Measurements from ENCODE around the gene WDR11.

WDR11 gene

GRCh38 chr10:120926611-120927010 lies 75.4 kb downstream of the WDR11 start:
- Histone ChIP-seq H3K4me3 (ENCODE audit: extremely low read depth, insufficient read depth, low read length, poor library complexity, severe bottlenecking) (no peak overlapping the region), H3K4me1 (ENCODE audit: control insufficient read depth, insufficient read depth, low read length, poor library complexity, severe bottlenecking) (no peaks in the 10 kb centered on the region), H3K9me3 (ENCODE audit: control insufficient read depth, low read length) (no peaks in the 10 kb centered on the region), H3K27ac (ENCODE audit: low read depth, low read length, severe bottlenecking) (no peak overlapping the region), H3K36me3 (ENCODE audit: control insufficient read depth, insufficient read depth, low read length) (no peaks in the 10 kb centered on the region)
- WGBS, 2 experiments (ENCODE audit: insufficient coverage in 2 of 2), result 82 to 83% methylated on average over 5 to 6 of the region's 6 CpGs

GRCh38 chr10:120927352-120927751 lies 76.2 kb downstream of the WDR11 start:
- H3K4me1 ChIP-seq (ENCODE audit: control insufficient read depth, insufficient read depth, low read length, poor library complexity, severe bottlenecking), result no peaks in the 10 kb centered on the region
- no peaks in the 10 kb centered on the region for H3K36me3 ChIP-seq (ENCODE audit: control insufficient read depth, insufficient read depth, low read length)
- WGBS, 2 experiments (ENCODE audit: insufficient coverage in 2 of 2), result 90% methylated on average over 3 to 4 of the region's 4 CpGs
- H3K27ac ChIP-seq (ENCODE audit: low read depth, low read length, severe bottlenecking), result no peak overlapping the region
- no peak overlapping the region for H3K4me3 ChIP-seq (ENCODE audit: extremely low read depth, insufficient read depth, low read length, poor library complexity, severe bottlenecking)
- H3K9me3 ChIP-seq (ENCODE audit: control insufficient read depth, low read length), result no peaks in the 10 kb centered on the region

- 91 to 94% methylated on average over 4 to 7 of the region's 7 CpGs for WGBS, 2 experiments (ENCODE audit: insufficient coverage in 2 of 2)
- Histone ChIP-seq H3K4me3 (ENCODE audit: extremely low read depth, insufficient read depth, low read length, poor library complexity, severe bottlenecking) (no peak overlapping the region), H3K36me3 (ENCODE audit: control insufficient read depth, insufficient read depth, low read length) (no peaks in the 10 kb centered on the region), H3K4me1 (ENCODE audit: control insufficient read depth, insufficient read depth, low read length, poor library complexity, severe bottlenecking) (no peaks in the 10 kb centered on the region), H3K27ac (ENCODE audit: low read depth, low read length, severe bottlenecking) (no peak overlapping the region), H3K9me3 (ENCODE audit: control insufficient read depth, low read length) (no peaks in the 10 kb centered on the region)
Observed at GRCh38 chr10:120929166-120929565, 78.0 kb downstream of the WDR11 start.

- H3K9me3 ChIP-seq (ENCODE audit: control insufficient read depth, low read length), result no peaks in the 10 kb centered on the region
- no peak overlapping the region for H3K4me3 ChIP-seq (ENCODE audit: extremely low read depth, insufficient read depth, low read length, poor library complexity, severe bottlenecking)
- WGBS, 2 experiments (ENCODE audit: insufficient coverage in 2 of 2), result 92% methylated on average over 3 of the region's 3 CpGs
- H3K4me1 ChIP-seq (ENCODE audit: control insufficient read depth, insufficient read depth, low read length, poor library complexity, severe bottlenecking), result no peaks in the 10 kb centered on the region
- H3K27ac ChIP-seq (ENCODE audit: low read depth, low read length, severe bottlenecking), result no peak overlapping the region
- H3K36me3 ChIP-seq (ENCODE audit: control insufficient read depth, insufficient read depth, low read length), result no peaks in the 10 kb centered on the region
Observed at GRCh38 chr10:120931423-120931822, 80.3 kb downstream of the WDR11 start.

- Histone ChIP-seq H3K4me1 (ENCODE audit: control insufficient read depth, insufficient read depth, low read length, poor library complexity, severe bottlenecking) (no peaks in the 10 kb centered on the region), H3K4me3 (ENCODE audit: extremely low read depth, insufficient read depth, low read length, poor library complexity, severe bottlenecking) (no peak overlapping the region), H3K36me3 (ENCODE audit: control insufficient read depth, insufficient read depth, low read length) (no peaks in the 10 kb centered on the region), H3K9me3 (ENCODE audit: control insufficient read depth, low read length) (no peaks in the 10 kb centered on the region), H3K27ac (ENCODE audit: low read depth, low read length, severe bottlenecking) (no peak overlapping the region)
- 84 to 87% methylated on average over 2 to 3 of the region's 4 CpGs for WGBS, 2 experiments (ENCODE audit: insufficient coverage in 2 of 2)
Observed at GRCh38 chr10:120931999-120932398, 80.8 kb downstream of the WDR11 start.

- no peaks in the 10 kb centered on the region for H3K4me1 ChIP-seq (ENCODE audit: control insufficient read depth, insufficient read depth, low read length, poor library complexity, severe bottlenecking)
- H3K9me3 ChIP-seq (ENCODE audit: control insufficient read depth, low read length), result no peaks in the 10 kb centered on the region
- H3K4me3 ChIP-seq (ENCODE audit: extremely low read depth, insufficient read depth, low read length, poor library complexity, severe bottlenecking), result no peak overlapping the region
- 88 to 93% methylated on average over 3 to 4 of the region's 5 CpGs for WGBS, 2 experiments (ENCODE audit: insufficient coverage in 2 of 2)
- no peaks in the 10 kb centered on the region for H3K36me3 ChIP-seq (ENCODE audit: control insufficient read depth, insufficient read depth, low read length)
- no peak overlapping the region for H3K27ac ChIP-seq (ENCODE audit: low read depth, low read length, severe bottlenecking)
Observed at GRCh38 chr10:120938822-120939221, 87.7 kb downstream of the WDR11 start.

GRCh38 chr10:120940299-120940900 lies 89.2 kb downstream of the WDR11 start:
- H3K4me1 ChIP-seq (ENCODE audit: control insufficient read depth, insufficient read depth, low read length, poor library complexity, severe bottlenecking), result no peaks in the 10 kb centered on the region
- H3K36me3 ChIP-seq (ENCODE audit: control insufficient read depth, insufficient read depth, low read length), result no peaks in the 10 kb centered on the region
- WGBS, 2 experiments (ENCODE audit: insufficient coverage in 2 of 2), result 62 to 70% methylated on average over 11 to 13 of the region's 13 CpGs
- no peak overlapping the region for H3K4me3 ChIP-seq (ENCODE audit: extremely low read depth, insufficient read depth, low read length, poor library complexity, severe bottlenecking)
- no peak overlapping the region for H3K27ac ChIP-seq (ENCODE audit: low read depth, low read length, severe bottlenecking)
- H3K9me3 ChIP-seq (ENCODE audit: control insufficient read depth, low read length), result no peaks in the 10 kb centered on the region

- H3K4me3 ChIP-seq (ENCODE audit: extremely low read depth, insufficient read depth, low read length, poor library complexity, severe bottlenecking), result no peak overlapping the region
- 87 to 95% methylated on average over 3 of the region's 5 CpGs for WGBS, 2 experiments (ENCODE audit: insufficient coverage in 2 of 2)
- H3K27ac ChIP-seq (ENCODE audit: low read depth, low read length, severe bottlenecking), result no peak overlapping the region
- H3K4me1 ChIP-seq (ENCODE audit: control insufficient read depth, insufficient read depth, low read length, poor library complexity, severe bottlenecking), result no peaks in the 10 kb centered on the region
- no peaks in the 10 kb centered on the region for H3K36me3 ChIP-seq (ENCODE audit: control insufficient read depth, insufficient read depth, low read length)
- no peaks in the 10 kb centered on the region for H3K9me3 ChIP-seq (ENCODE audit: control insufficient read depth, low read length)
Observed at GRCh38 chr10:120941501-120941900, 90.3 kb downstream of the WDR11 start.

- Histone ChIP-seq H3K9me3 (ENCODE audit: control insufficient read depth, low read length) (no peaks in the 10 kb centered on the region), H3K36me3 (ENCODE audit: control insufficient read depth, insufficient read depth, low read length) (no peaks in the 10 kb centered on the region), H3K27ac (ENCODE audit: low read depth, low read length, severe bottlenecking) (no peak overlapping the region), H3K4me1 (ENCODE audit: control insufficient read depth, insufficient read depth, low read length, poor library complexity, severe bottlenecking) (no peaks in the 10 kb centered on the region), H3K4me3 (ENCODE audit: extremely low read depth, insufficient read depth, low read length, poor library complexity, severe bottlenecking) (no peak overlapping the region)
- WGBS, 2 experiments (ENCODE audit: insufficient coverage in 2 of 2), result 20 to 25% methylated on average over 17 to 19 of the region's 23 CpGs
Observed at GRCh38 chr10:120942806-120943413, 91.7 kb downstream of the WDR11 start.

GRCh38 chr10:120943542-120943941 lies 92.4 kb downstream of the WDR11 start:
- WGBS, 2 experiments (ENCODE audit: insufficient coverage in 2 of 2), result 77 to 93% methylated on average over 3 to 4 of the region's 6 CpGs
- no peak overlapping the region for H3K4me3 ChIP-seq (ENCODE audit: extremely low read depth, insufficient read depth, low read length, poor library complexity, severe bottlenecking)
- no peaks in the 10 kb centered on the region for H3K36me3 ChIP-seq (ENCODE audit: control insufficient read depth, insufficient read depth, low read length)

GRCh38 chr10:120944586-120945125 lies 93.5 kb downstream of the WDR11 start:
- H3K36me3 ChIP-seq (ENCODE audit: control insufficient read depth, insufficient read depth, low read length), result no peaks in the 10 kb centered on the region
- H3K27ac ChIP-seq (ENCODE audit: low read depth, low read length, severe bottlenecking), result no peak overlapping the region
- H3K9me3 ChIP-seq (ENCODE audit: control insufficient read depth, low read length), result no peaks in the 10 kb centered on the region
- peaks cover 2% of the 10 kb centered on the region for H3K4me1 ChIP-seq (ENCODE audit: control insufficient read depth, insufficient read depth, low read length, poor library complexity, severe bottlenecking)
- H3K4me3 ChIP-seq (ENCODE audit: extremely low read depth, insufficient read depth, low read length, poor library complexity, severe bottlenecking), result no peak overlapping the region
- WGBS, 2 experiments (ENCODE audit: insufficient coverage in 2 of 2), result 83 to 100% methylated on average over 1 of the region's 4 CpGs

More at GRCh38 chr10:120943542-120943941, 92.4 kb downstream of the WDR11 start:
- H3K27ac ChIP-seq (ENCODE audit: low read depth, low read length, severe bottlenecking), result no peak overlapping the region
- no peaks in the 10 kb centered on the region for H3K9me3 ChIP-seq (ENCODE audit: control insufficient read depth, low read length)
- H3K4me1 ChIP-seq (ENCODE audit: control insufficient read depth, insufficient read depth, low read length, poor library complexity, severe bottlenecking), result no peaks in the 10 kb centered on the region
